Osteocyte (in vitro differentiated cells): ENCODE results near the gene FAM228B. TPM values are rescaled to one million over a fixed set of nuclear protein-coding genes. Genes with fewer than 3 reads are reported as not detected.
"Not testable (repeated sequence)": the region's sequence is repeated elsewhere in the genome, so short reads cannot be mapped to it uniquely, and the experiment has no call there.

ENCODE experiments used
- DNase-seq: peaks from one replicate; pipeline ENCODE4 v3.0.0; 2021; ENCODE audit warnings: mixed read lengths; ENCODE audit not compliant: unreplicated experiment; ENCODE audit errors: extremely low spot score
- H3K27ac Mint-ChIP-seq: one replicate; pipeline ENCODE4 v1.8.0; 2021; ENCODE audit warnings: mild to moderate bottlenecking, mixed read lengths; ENCODE audit not compliant: unreplicated experiment
- H3K27me3 Mint-ChIP-seq: one replicate; pipeline ENCODE4 v1.8.0; 2021; ENCODE audit warnings: mixed read lengths; ENCODE audit not compliant: unreplicated experiment
- H3K36me3 Mint-ChIP-seq: one replicate; pipeline ENCODE4 v1.8.0; 2021; ENCODE audit warnings: mixed read lengths; ENCODE audit not compliant: unreplicated experiment
- H3K4me1 Mint-ChIP-seq: one replicate; pipeline ENCODE4 v1.8.0; 2021; ENCODE audit warnings: mixed read lengths; ENCODE audit not compliant: unreplicated experiment
- H3K4me3 Mint-ChIP-seq: one replicate; pipeline ENCODE4 v1.8.0; 2021; ENCODE audit warnings: mild to moderate bottlenecking, moderate library complexity, mixed read lengths; ENCODE audit not compliant: unreplicated experiment
- H3K9me3 Mint-ChIP-seq: one replicate; pipeline ENCODE4 v1.8.0; 2021; ENCODE audit warnings: mixed read lengths; ENCODE audit not compliant: unreplicated experiment
- CTCF ChIP-seq: fragments of 200-600 bp; sonication (generic); IDR thresholded peaks from 2 replicates; pipeline ENCODE4 v1.5.0; 2021; ENCODE audit warnings: antibody characterized with exemption, mild to moderate bottlenecking, moderate library complexity
- total RNA-seq: library from RNA; stranded (reverse); gene quantifications from 2 replicates; pipeline ENCODE4 v1.2.1, GENCODE V29; 2021

Gene FAM228B
- total RNA-seq, 1 donor from 2014 or later, result 19.5 TPM

DNA sequence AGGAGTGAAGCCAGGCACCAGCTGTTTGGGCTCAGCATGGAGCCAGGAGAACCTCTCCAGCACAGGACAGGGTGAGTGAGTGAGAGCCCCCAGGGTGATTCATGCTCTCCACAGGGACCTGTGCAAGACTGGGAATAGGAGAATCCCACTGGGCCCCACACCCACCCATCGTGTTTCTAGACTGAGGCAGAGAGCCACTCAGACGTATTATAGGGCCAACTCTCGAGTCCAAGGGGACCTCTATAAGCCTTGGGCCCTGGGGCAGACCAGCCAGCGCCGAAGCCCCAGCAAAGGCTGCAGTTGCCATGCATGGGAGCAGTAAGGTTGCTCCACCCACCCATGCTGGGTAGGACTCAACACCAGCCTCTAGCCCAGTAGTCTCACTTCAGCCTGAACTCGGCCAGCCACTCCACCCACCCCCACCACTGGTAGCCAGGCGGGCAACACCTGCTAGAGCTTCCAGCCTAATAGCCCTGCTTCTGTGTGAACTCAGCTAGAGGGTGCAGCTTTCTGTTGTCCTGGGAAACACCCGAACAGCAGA lies 19.1 kb upstream of the FAM228B start:
- Mint-ChIP-seq H3K27ac (no peak overlapping the region), H3K27me3 (no peaks in the 10 kb centered on the region), H3K4me3 (no peak overlapping the region), H3K9me3 (peaks cover 16% of the 10 kb centered on the region), H3K4me1 (no peaks in the 10 kb centered on the region), H3K36me3 (peaks cover 9% of the 10 kb centered on the region)
- no peak for TF ChIP-seq CTCF
- no peak for DNase-seq

GRCh38 chr2:24104906-24105305 lies 18.4 kb upstream of the FAM228B start:
- Mint-ChIP-seq H3K4me3 (no peak overlapping the region), H3K36me3 (peaks cover 9% of the 10 kb centered on the region), H3K27ac (no peak overlapping the region), H3K27me3 (no peaks in the 10 kb centered on the region), H3K9me3 (peaks cover 20% of the 10 kb centered on the region), H3K4me1 (peaks cover under 1% of the 10 kb centered on the region)
- no peak for DNase-seq
- TF ChIP-seq CTCF, result no peak

- peaks cover 9% of the 10 kb centered on the region for H3K36me3 Mint-ChIP-seq
- peaks cover 20% of the 10 kb centered on the region for H3K9me3 Mint-ChIP-seq
- TF ChIP-seq CTCF, result no peak
- H3K4me3 Mint-ChIP-seq, result no peak overlapping the region
- DNase-seq, result no peak
- no peaks in the 10 kb centered on the region for H3K27me3 Mint-ChIP-seq
- H3K4me1 Mint-ChIP-seq, result peaks cover 2% of the 10 kb centered on the region
- no peak overlapping the region for H3K27ac Mint-ChIP-seq
These were observed 17.5 kb upstream of the FAM228B start for GRCh38 chr2:24105816-24106215.

- H3K27ac Mint-ChIP-seq, result no peak overlapping the region
- TF ChIP-seq CTCF, result no peak
- H3K9me3 Mint-ChIP-seq, result peaks cover 20% of the 10 kb centered on the region
- H3K4me3 Mint-ChIP-seq, result no peak overlapping the region
- DNase-seq, result no peak
- H3K36me3 Mint-ChIP-seq, result peaks cover 9% of the 10 kb centered on the region
- peaks cover 11% of the 10 kb centered on the region for H3K4me1 Mint-ChIP-seq
- no peaks in the 10 kb centered on the region for H3K27me3 Mint-ChIP-seq
These were observed 16.5 kb upstream of the FAM228B start for GRCh38 chr2:24106786-24107185.

GRCh38 chr2:24107336-24107735 lies 15.9 kb upstream of the FAM228B start:
- TF ChIP-seq CTCF, result no peak
- Mint-ChIP-seq H3K4me1 (peaks cover 11% of the 10 kb centered on the region), H3K36me3 (peaks cover 9% of the 10 kb centered on the region), H3K27me3 (no peaks in the 10 kb centered on the region), H3K4me3 (no peak overlapping the region), H3K27ac (no peak overlapping the region), H3K9me3 (peaks cover 20% of the 10 kb centered on the region)
- no peak for DNase-seq

GRCh38 chr2:24109431-24109830 lies 13.8 kb upstream of the FAM228B start:
- not testable (repeated sequence) for DNase-seq, H3K27ac Mint-ChIP-seq, H3K27me3 Mint-ChIP-seq, H3K4me3 Mint-ChIP-seq
- peaks cover 15% of the 10 kb centered on the region for H3K36me3 Mint-ChIP-seq
- H3K4me1 Mint-ChIP-seq, result peaks cover 11% of the 10 kb centered on the region
- peaks cover 20% of the 10 kb centered on the region for H3K9me3 Mint-ChIP-seq
